Stimulated activated CD4-positive, alpha-beta T cell treated with anti-CD3 and anti-CD28 coated beads, Interleukin-12 subunit alpha, Interleukin-12 subunit beta, amount 100 ng/mL, for 24 hours (primary cell): ENCODE data around the gene SUMO3.

ENCODE experiments used
- DNase-seq, 2 experiments: peaks; one replicate each; pipeline ENCODE4 v3.0.0-alpha.2; 2020; ENCODE audit warnings: low read depth in 2 of 2

The SUMO3 gene

DNA sequence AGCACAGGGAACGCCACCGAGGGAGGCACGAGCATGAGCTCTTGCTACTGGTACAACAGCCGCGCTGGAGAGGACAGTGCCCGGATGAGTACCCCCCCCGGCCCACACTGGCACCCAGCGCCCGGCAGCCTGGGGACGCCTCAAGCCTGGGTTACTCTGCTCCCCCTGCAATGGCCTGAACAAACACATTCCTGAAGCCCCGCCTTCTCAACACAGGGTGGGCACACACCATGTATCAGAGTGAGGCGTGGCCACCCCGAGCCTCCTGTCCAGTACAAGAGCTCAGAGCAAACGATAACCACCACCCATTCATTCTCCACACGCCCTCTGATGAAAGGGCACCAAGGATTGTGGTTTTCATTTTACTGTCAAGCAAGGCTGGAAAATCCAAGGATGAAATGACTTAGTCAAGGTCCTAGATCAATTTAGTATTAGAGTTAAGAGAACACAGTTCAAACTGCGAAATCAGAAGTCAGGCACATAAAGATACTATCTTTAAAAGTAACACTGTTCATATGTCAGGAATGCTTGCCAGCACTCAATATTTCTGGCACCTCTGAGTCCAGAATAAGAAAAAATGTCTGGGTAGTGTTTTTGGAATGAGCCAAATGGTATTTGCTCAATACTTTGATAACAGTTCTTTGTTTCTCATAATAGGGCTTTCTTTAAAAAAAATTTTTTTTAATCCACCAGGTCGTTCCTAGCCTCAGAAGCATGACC, 38.3 kb downstream of the SUMO3 start:
- DNase-seq: no peak

GRCh38 chr21:44778983-44779382, 38.9 kb downstream of the SUMO3 start:
- DNase-seq: no peak

GRCh38 chr21:44778499-44778911, 39.4 kb downstream of the SUMO3 start:
- DNase-seq: no peak

- DNase-seq: no peak
Measured at GRCh38 chr21:44778094-44778493, 39.8 kb downstream of the SUMO3 start.

DNA sequence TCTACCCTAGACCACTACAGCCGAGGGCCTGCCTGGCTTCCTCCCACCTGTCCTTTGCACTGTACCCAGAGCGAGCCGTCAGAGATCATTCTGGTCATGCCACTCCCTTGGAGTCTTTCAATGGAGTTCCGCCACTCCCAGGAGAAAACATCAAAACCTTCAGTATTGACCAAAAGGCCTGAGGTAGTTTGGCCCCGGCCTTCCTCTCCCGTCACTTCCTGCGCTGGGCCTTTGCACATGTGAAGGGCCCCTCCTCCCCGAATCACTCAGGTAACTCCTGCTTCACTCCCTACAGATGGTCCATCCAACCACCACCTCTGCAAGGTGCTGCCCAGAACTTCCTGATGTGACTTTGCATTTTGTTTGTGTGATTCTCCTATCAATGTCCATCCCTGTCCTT, 42.9 kb downstream of the SUMO3 start:
- no peak for DNase-seq

GRCh38 chr21:44773291-44773932, 44.5 kb downstream of the SUMO3 start:
- no peak for DNase-seq

DNA sequence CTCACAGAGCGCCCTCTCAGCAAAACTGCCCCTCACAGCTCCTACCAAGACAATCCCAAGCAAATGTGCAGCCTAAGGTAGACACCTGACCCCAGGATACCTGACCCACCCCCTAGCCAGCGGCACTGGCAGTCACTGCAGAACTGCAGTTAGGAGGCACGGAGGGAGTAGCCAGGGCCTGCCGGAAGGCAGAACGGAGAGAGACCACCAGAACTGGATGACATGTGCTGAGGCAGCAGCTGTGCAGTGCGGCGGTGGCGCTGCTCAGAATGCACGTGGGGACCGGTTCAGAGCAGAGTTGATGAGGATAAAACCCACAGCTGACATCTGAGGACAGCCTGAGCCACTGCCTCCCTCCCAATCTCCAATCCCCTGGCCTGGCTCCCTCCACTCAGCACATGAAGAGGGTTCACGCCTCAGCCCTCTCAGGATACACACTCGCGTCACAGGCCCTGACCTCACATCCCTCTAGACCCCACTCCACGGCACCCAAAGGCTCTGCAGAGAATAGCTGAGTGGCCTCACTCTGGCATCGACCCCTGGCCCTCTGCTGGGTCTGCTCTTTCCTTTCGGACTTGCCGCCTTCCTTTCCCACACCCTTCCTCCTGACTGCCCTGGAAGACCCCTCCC, 45.9 kb downstream of the SUMO3 start:
- no peak for DNase-seq

DNA sequence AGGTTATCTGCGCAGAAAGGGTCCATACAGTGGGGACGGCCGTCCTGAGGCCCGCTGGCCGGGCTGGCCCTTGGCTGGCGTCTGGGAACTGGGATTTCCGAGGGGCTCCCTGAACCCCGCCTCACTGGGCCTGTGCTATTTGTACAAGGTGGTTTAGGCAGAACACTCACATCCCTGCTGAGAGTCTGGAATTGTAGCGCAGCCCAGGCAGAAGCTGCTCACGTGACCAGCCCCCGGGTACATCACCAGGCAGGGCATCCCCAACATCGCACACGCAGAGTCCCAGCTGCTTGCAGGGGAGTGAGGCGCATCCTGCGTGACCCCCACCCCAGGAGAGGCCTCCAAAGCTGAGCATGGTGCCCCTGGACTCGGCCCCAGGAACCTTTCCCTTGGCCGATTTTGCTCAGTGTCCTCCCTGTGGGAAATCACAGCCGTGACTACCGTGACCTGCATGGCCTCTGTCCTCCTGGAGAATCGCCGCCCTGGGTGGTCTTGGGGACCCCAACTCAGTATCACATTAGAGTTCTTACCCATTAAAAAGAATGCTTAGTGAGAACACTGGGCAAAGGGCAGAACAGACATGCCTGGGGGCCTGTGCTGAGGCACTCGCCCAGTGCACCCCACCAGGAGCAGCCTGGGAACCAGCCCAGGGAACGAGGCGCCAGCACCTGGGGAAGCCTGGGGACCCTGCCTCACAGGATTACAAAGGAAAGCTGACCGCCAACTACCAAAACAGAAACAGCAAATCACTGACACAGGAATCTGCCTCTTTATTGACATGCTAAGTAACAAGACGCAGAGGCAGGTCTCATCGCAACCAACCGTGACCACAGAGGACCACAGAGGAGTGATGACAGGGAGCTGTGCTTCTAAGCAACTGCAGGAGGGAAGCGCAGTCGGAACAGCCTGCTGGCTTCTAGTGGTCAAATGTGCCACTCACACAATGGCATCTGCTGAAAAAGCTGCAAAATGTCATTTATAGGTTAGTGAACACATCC, 49.7 kb downstream of the SUMO3 start:
- no peak for DNase-seq

- DNase-seq: no peak
Measured at GRCh38 chr21:44766818-44767354, 51.0 kb downstream of the SUMO3 start.

GRCh38 chr21:44766014-44766817, 51.6 kb downstream of the SUMO3 start:
- DNase-seq: no peak

GRCh38 chr21:44765231-44766013, 52.4 kb downstream of the SUMO3 start:
- DNase-seq: no peak

- DNase-seq: no peak
Measured at GRCh38 chr21:44764319-44765230, 53.3 kb downstream of the SUMO3 start.

DNA sequence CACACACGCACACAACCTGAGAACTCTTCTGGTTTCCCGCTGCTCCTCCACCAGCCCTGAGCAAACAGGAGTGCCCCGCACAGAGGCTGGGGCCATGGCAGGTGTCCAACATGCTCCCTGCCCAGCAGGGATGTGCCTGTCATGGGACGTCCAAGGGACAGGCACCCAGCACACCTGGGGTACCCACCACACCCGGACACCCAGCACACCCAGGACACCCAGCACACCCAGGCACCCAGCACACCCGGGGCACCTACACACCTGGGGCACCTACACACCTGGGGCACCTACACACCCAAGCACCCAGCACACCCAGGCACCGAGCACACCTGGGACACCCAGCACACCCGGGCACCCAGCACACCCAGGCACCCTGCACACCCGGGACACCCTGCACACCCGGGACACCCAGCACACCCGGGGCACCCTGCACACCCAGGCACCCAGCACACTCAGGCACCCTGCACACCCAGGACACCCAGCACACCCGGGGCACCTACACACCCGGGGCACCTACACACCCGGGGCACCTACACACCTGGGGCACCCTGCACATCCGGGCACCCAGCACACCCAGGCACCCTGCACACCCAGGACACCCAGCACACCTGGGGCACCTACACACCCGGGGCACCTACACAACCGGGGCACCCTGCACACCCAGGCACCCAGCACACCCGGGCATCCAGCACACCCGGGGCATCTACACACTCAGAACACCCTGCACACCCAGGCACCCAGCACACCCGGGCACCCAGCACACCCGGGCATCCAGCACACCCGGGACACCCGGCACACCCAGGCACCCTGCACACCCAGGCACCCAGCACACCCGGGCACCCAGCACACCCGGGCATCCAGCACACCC, 54.2 kb downstream of the SUMO3 start:
- no peak for DNase-seq

GRCh38 chr21:44763050-44763378, 54.8 kb downstream of the SUMO3 start:
- no peak for DNase-seq

GRCh38 chr21:44762221-44763049, 55.4 kb downstream of the SUMO3 start:
- no peak for DNase-seq

DNA sequence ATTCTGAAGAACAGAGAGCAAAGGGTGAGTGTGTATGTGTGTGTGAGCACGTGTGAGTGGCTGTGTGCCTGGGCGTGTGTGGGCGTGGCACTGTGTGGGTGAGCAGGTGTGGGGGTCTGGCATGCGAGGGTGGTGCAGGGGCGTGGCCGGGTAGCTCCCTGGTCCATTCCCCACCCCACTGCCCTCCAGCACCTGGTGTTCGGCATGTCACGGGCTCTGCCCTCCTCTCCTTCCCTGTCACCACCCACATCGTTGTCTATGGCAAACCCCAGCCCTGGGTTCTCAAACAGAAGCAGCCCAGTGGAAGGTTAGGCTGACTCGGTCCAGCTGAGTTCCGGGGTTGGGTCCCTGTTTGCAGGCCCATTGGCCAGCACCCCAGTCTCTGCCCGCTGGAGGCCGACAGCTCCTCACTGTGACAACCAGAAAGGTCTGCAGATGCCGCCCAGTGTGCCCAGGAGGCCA, 56.1 kb downstream of the SUMO3 start:
- DNase-seq: no peak
